HEK293T (cell line): ENCODE data around the gene WSB2.

Source experiments
- ARNT ChIP-seq: fragments of 450-650 bp; IDR thresholded peaks from 2 replicates; pipeline ENCODE4 v1.6.1; 2017; ENCODE audit warnings: mild to moderate bottlenecking
- CTBP1 ChIP-seq: fragments of 450-650 bp; IDR thresholded peaks from 2 replicates; pipeline ENCODE4 v1.6.1; 2016; ENCODE audit warnings: borderline replicate concordance
- ELF4 ChIP-seq: fragments of 450-650 bp; IDR thresholded peaks from 2 replicates; pipeline ENCODE4 v1.6.1; 2017; ENCODE audit warnings: antibody characterized with exemption
- FOXA1 ChIP-seq: fragments of 450-650 bp; IDR thresholded peaks from 2 replicates; pipeline ENCODE4 v1.6.1; 2016; ENCODE audit warnings: mild to moderate bottlenecking
- FOXK2 ChIP-seq: fragments of 450-650 bp; IDR thresholded peaks from 2 replicates; pipeline ENCODE4 v1.6.1; 2016; ENCODE audit warnings: mild to moderate bottlenecking
- FOXM1 ChIP-seq: fragments of 450-650 bp; IDR thresholded peaks from 2 replicates; pipeline ENCODE4 v1.6.1; 2017; ENCODE audit warnings: mild to moderate bottlenecking, borderline replicate concordance
- HDGF ChIP-seq: fragments of 450-650 bp; IDR thresholded peaks from 2 replicates; pipeline ENCODE4 v1.6.1; 2017; ENCODE audit warnings: antibody characterized with exemption, borderline replicate concordance
- PKNOX1 ChIP-seq: fragments of 450-650 bp; IDR thresholded peaks from 2 replicates; pipeline ENCODE4 v1.6.1; 2016
- SP1 ChIP-seq: fragments of 450-650 bp; IDR thresholded peaks from 2 replicates; pipeline ENCODE4 v1.6.1; 2017
- SUZ12 ChIP-seq: fragments of 450-650 bp; IDR thresholded peaks from 2 replicates; pipeline ENCODE4 v1.6.1; 2016; ENCODE audit warnings: mild to moderate bottlenecking
- TARDBP ChIP-seq: fragments of 450-650 bp; IDR thresholded peaks from 2 replicates; pipeline ENCODE4 v1.6.1; 2016

- TF ChIP-seq SUZ12 = no peak
- TF ChIP-seq ELF4 = no peak
- no peak for TF ChIP-seq PKNOX1
- TF ChIP-seq ARNT = no peak
- TF ChIP-seq TARDBP = no peak
- no peak for TF ChIP-seq FOXA1
- no peak for TF ChIP-seq HDGF
- no peak for TF ChIP-seq CTBP1
- TF ChIP-seq FOXK2 = no peak
- no peak for TF ChIP-seq SP1
- no peak for TF ChIP-seq FOXM1
Measured at GRCh38 chr12:118107694-118108093, 46.7 kb upstream of the WSB2 start.
